Esophagus muscularis mucosa (tissue), 4 donors: ENCODE results near the gene KRT7. TPM values are rescaled to one million over a fixed set of nuclear protein-coding genes. Genes with fewer than 3 reads are reported as not detected.
"Not testable (repeated sequence)": the region's sequence is repeated elsewhere in the genome, so short reads cannot be mapped to it uniquely, and the experiment has no call there.

Source experiments
- DNase-seq: peaks from one replicate; pipeline ENCODE4 v3.0.0-alpha.2; 2017; ENCODE audit errors: extremely low spot score
- H3K27ac ChIP-seq, 4 donors: fragments of 200-600 bp; sonication (generic); replicated peaks in 1 of 4; 1 replicate in 3 of 4; 2 replicates in 1 of 4; pipeline ENCODE4 v1.5.1; 2016 to 2019; ENCODE audit warnings: mild to moderate bottlenecking in 1 of 4
- H3K27me3 ChIP-seq, 4 donors: fragments of 200-600 bp; sonication (generic); one replicate each; pipeline versions ENCODE4 v1.5.1 to v1.6.0; 2016 to 2019
- H3K36me3 ChIP-seq, 4 donors: fragments of 200-600 bp; sonication (generic); one replicate each; pipeline ENCODE4 v1.5.1; 2016 to 2019
- H3K4me1 ChIP-seq, 4 donors: fragments of 200-600 bp; sonication (generic); one replicate each; pipeline ENCODE4 v1.5.1; 2016 to 2019
- H3K4me3 ChIP-seq, 4 donors: fragments of 200-600 bp; sonication (generic); 1 replicate in 2 of 4; 2 replicates in 2 of 4; pipeline ENCODE4 v1.5.1; 2016 to 2019; ENCODE audit warnings: mild to moderate bottlenecking in 4 of 4, moderate library complexity in 1 of 4
- H3K9me3 ChIP-seq, 4 donors: fragments of 200-600 bp; sonication (generic); 1 replicate in 3 of 4; 2 replicates in 1 of 4; pipeline ENCODE4 v1.5.1; 2016 to 2019
- CTCF ChIP-seq, 3 experiments: fragments of 200-600 bp in 2 of 3; fragments of 450-650 bp in 1 of 3; sonication (generic) in 2 of 3; IDR thresholded peaks; one replicate each; pipeline ENCODE4 v1.5.1; 2017 to 2019; ENCODE audit warnings: antibody characterized with exemption in 3 of 3, mild to moderate bottlenecking in 2 of 3, moderate library complexity in 1 of 3
- EP300 ChIP-seq: sonication (generic); formaldehyde crosslinking; IDR thresholded peaks from one replicate; pipeline ENCODE4 v1.6.1; 2017; ENCODE audit warnings: antibody characterized with exemption
- POLR2A ChIP-seq: fragments of 450-650 bp; IDR thresholded peaks from one replicate; pipeline ENCODE4 v1.6.1; 2017; ENCODE audit warnings: antibody characterized with exemption, moderate library complexity, mild to moderate bottlenecking, low read depth
- POLR2AphosphoS5 ChIP-seq, 2 donors: sonication (generic); formaldehyde crosslinking; IDR thresholded peaks; one replicate each; pipeline ENCODE4 v1.6.1; 2017; ENCODE audit warnings: antibody characterized with exemption in 2 of 2
- WGBS: methylation state at CpG from one replicate; pipeline ENCODE4 v1.1.5; 2018; 5-methylcytosine and 5-hydroxymethylcytosine counted together
- intact Hi-C: fragments of 100-400 bp; cut with DNase I; formaldehyde crosslinking; loops from one replicate; pipeline ENCODE4 v1.15.1; 2023
- total RNA-seq, 4 donors: library from RNA; depleted of rRNA; stranded (reverse); fragments of >200 nt; gene quantifications; one replicate each; pipeline versions ENCODE4 v1.1.0 to v1.2.1, GENCODE V29; 2016

The KRT7 gene
- total RNA-seq, 4 donors from 2014 or later = 0.83 to 8.4 (median 4.5) TPM

GRCh38 chr12:52236386-52237050 is 3.5 kb downstream of the KRT7 start:
- no peak for TF ChIP-seq POLR2A
- TF ChIP-seq POLR2AphosphoS5 (IDR thresholded peaks at IDR 0.05) = no peak
- TF ChIP-seq CTCF (IDR thresholded peaks at IDR 0.05) = no peak
- no peak for TF ChIP-seq EP300
- WGBS = 100% methylated on average over 2 of the region's 3 CpGs

GRCh38 chr12:52238207-52238840 is 5.3 kb downstream of the KRT7 start:
- 88% methylated on average over 3 of the region's 4 CpGs for WGBS
- Histone ChIP-seq H3K36me3 (no peaks in the 10 kb centered on the region), H3K9me3 (no peaks in the 10 kb centered on the region), H3K4me1 (peaks cover 2 to 13% (median 9%) of the 10 kb centered on the region in 4 donors), H3K27ac (no peak overlapping the region), H3K27me3 (peaks cover 0 to 22% (median 6%) of the 10 kb centered on the region in 4 donors), H3K4me3 (no peak overlapping the region)
- no peak for DNase-seq
- intact Hi-C loops = no loop called here
- no peak for TF ChIP-seq EP300
- no peak for TF ChIP-seq POLR2A
- no peak for TF ChIP-seq POLR2AphosphoS5 (IDR thresholded peaks at IDR 0.05)
- no peak for TF ChIP-seq CTCF (IDR thresholded peaks at IDR 0.05)

More at GRCh38 chr12:52236386-52237050, 3.5 kb downstream of the KRT7 start:
- no peak for DNase-seq
- intact Hi-C loops = no loop called here
- Histone ChIP-seq H3K36me3 (no peaks in the 10 kb centered on the region), H3K4me1 (peaks cover 12 to 23% (median 15%) of the 10 kb centered on the region in 4 donors), H3K9me3 (no peaks in the 10 kb centered on the region), H3K27me3 (peaks cover 0 to 40% (median 21%) of the 10 kb centered on the region in 4 donors), H3K27ac (no peak overlapping the region), H3K4me3 (no peak overlapping the region)

- Histone ChIP-seq H3K27me3 (peaks cover 0 to 14% (median 0%) of the 10 kb centered on the region in 4 donors), H3K36me3 (no peaks in the 10 kb centered on the region), H3K9me3 (no peaks in the 10 kb centered on the region), H3K27ac (no peak overlapping the region), H3K4me3 (no peak overlapping the region), H3K4me1 (peaks cover 4 to 15% (median 13%) of the 10 kb centered on the region in 4 donors)
- 95% methylated on average over 7 of the region's 7 CpGs for WGBS
- intact Hi-C loops = no loop called here
- no peak for DNase-seq
- no peak for TF ChIP-seq POLR2AphosphoS5 (IDR thresholded peaks at IDR 0.05)
- no peak for TF ChIP-seq POLR2A
- TF ChIP-seq CTCF (IDR thresholded peaks at IDR 0.05) = no peak
- TF ChIP-seq EP300 = no peak
These were observed 6.0 kb downstream of the KRT7 start for GRCh38 chr12:52238916-52239646.

- Histone ChIP-seq H3K4me3 (no peak overlapping the region), H3K9me3 (no peaks in the 10 kb centered on the region), H3K36me3 (no peaks in the 10 kb centered on the region), H3K27me3 (peaks cover 0 to 7% (median 0%) of the 10 kb centered on the region in 4 donors), H3K27ac (no peak overlapping the region), H3K4me1 (peaks cover 11 to 22% (median 20%) of the 10 kb centered on the region in 4 donors)
- no peak for DNase-seq
- WGBS = 75% methylated on average over 2 of the region's 2 CpGs
- intact Hi-C loops = no loop called here
- TF ChIP-seq POLR2AphosphoS5 (IDR thresholded peaks at IDR 0.05) (no peak), EP300 (no peak), CTCF (IDR thresholded peaks at IDR 0.05) (no peak), POLR2A (no peak)
These were observed 6.7 kb downstream of the KRT7 start for GRCh38 chr12:52239767-52240166.

- H3K27me3 ChIP-seq, H3K36me3 ChIP-seq, intact Hi-C loops, H3K27ac ChIP-seq, DNase-seq, H3K4me3 ChIP-seq, H3K9me3 ChIP-seq: not testable (repeated sequence)
- peaks cover 12 to 24% (median 21%) of the 10 kb centered on the region in 4 donors for H3K4me1 ChIP-seq
- 94% methylated on average over 6 of the region's 6 CpGs for WGBS
These were observed 7.2 kb downstream of the KRT7 start for GRCh38 chr12:52240247-52240646.
